Prostate gland (tissue), 2 donors: ENCODE measurements around the gene CD180. TPM values are rescaled to one million over a fixed set of nuclear protein-coding genes. Genes with fewer than 3 reads are reported as not detected.

Experiments
- DNase-seq: peaks from one replicate; pipeline ENCODE4 v3.0.0-alpha.2; 2019; ENCODE audit warnings: low spot score
- H3K27ac ChIP-seq, 2 donors: fragments of 200-600 bp; sonication (generic); 2 replicates each; pipeline ENCODE4 v1.5.1; 2017 to 2019
- H3K27me3 ChIP-seq: fragments of 200-600 bp; sonication (generic); replicated peaks from 2 replicates; pipeline ENCODE4 v1.5.1; 2019; ENCODE audit not compliant: insufficient read depth
- H3K36me3 ChIP-seq, 2 donors: fragments of 200-600 bp; sonication (generic); 1 replicate in 1 of 2; 2 replicates in 1 of 2; pipeline versions ENCODE4 v1.5.1 to v1.8.1; 2017 to 2019
- H3K4me1 ChIP-seq: fragments of 200-600 bp; sonication (generic); replicated peaks from 2 replicates; pipeline ENCODE4 v1.5.1; 2019
- H3K4me3 ChIP-seq, 2 donors: fragments of 200-600 bp; sonication (generic); 2 replicates each; pipeline ENCODE4 v1.5.1; 2017 to 2019
- H3K9me3 ChIP-seq: fragments of 200-600 bp; sonication (generic); 2 replicates; pipeline ENCODE4 v1.5.1; 2017
- CTCF ChIP-seq, 4 experiments: fragments of 200-600 bp in 2 of 4; fragments of 450-650 bp in 2 of 4; sonication (generic) in 2 of 4; IDR thresholded peaks; 1 replicate in 3 of 4; 2 replicates in 1 of 4; pipeline ENCODE4 v1.5.1; 2016 to 2019; ENCODE audit warnings: antibody characterized with exemption in 4 of 4, mild to moderate bottlenecking in 2 of 4, moderate library complexity in 2 of 4
- POLR2A ChIP-seq: fragments of 450-650 bp; IDR thresholded peaks from one replicate; pipeline ENCODE4 v1.6.1; 2016; ENCODE audit warnings: antibody characterized with exemption, mild to moderate bottlenecking
- POLR2AphosphoS5 ChIP-seq: sonication (generic); formaldehyde crosslinking; IDR thresholded peaks from one replicate; pipeline ENCODE4 v1.6.1; 2017; ENCODE audit warnings: antibody characterized with exemption
- WGBS: methylation state at CpG from one replicate; pipeline ENCODE4 v1.1.5; 2018; 5-methylcytosine and 5-hydroxymethylcytosine counted together
- intact Hi-C: fragments of 100-400 bp; cut with DNase I; formaldehyde crosslinking; loops from one replicate; pipeline ENCODE4 v1.14.2; 2022
- total RNA-seq, 2 donors: library from RNA; depleted of rRNA; stranded (reverse); fragments of >200 nt; gene quantifications; one replicate each; pipeline ENCODE4 v1.1.0, GENCODE V29; 2016

Gene CD180
- total RNA-seq, 2 donors from 2014 or later, result 0.18 to 0.68 TPM

GRCh38 chr5:67211926-67212325 is 15.3 kb upstream of the CD180 start:
- no peaks in the 10 kb centered on the region for H3K9me3 ChIP-seq
- H3K27me3 ChIP-seq, result no peaks in the 10 kb centered on the region
- WGBS, result 89% methylated on average over 2 of the region's 2 CpGs
- no peak for TF ChIP-seq POLR2A
- TF ChIP-seq CTCF (IDR thresholded peaks at IDR 0.05), result no peak
- no peak for TF ChIP-seq POLR2AphosphoS5
- H3K4me1 ChIP-seq, result peaks cover 3% of the 10 kb centered on the region
- no peaks in the 10 kb centered on the region for H3K36me3 ChIP-seq
- H3K4me3 ChIP-seq, result no peak overlapping the region
- DNase-seq, result no peak
- no peak overlapping the region for H3K27ac ChIP-seq
- intact Hi-C loops, result no loop called here

- H3K27me3 ChIP-seq, result no peaks in the 10 kb centered on the region
- H3K9me3 ChIP-seq, result no peaks in the 10 kb centered on the region
- peak; percentile 76 for TF ChIP-seq POLR2AphosphoS5
- TF ChIP-seq CTCF (IDR thresholded peaks at IDR 0.05), result peak; percentile 40 to 90 (median 86)
- no peak for TF ChIP-seq POLR2A
- H3K4me3 ChIP-seq, result no peak overlapping the region
- DNase-seq, result peak; percentile 85
- WGBS, result 28% methylated on average over 11 of the region's 11 CpGs
- no peaks in the 10 kb centered on the region for H3K4me1 ChIP-seq
- no peaks in the 10 kb centered on the region for H3K36me3 ChIP-seq
- intact Hi-C loops, result loop anchor here (2.0 to 10.0 kb wide), 4 partner anchors 42 to 397 kb away; no protein-coding TSS in a partner anchor
- no peak overlapping the region for H3K27ac ChIP-seq
These were observed 12.7 kb upstream of the CD180 start for GRCh38 chr5:67209141-67209771.

GRCh38 chr5:67208403-67208802 is 11.8 kb upstream of the CD180 start:
- WGBS, result 82% methylated on average over 3 of the region's 3 CpGs
- Histone ChIP-seq H3K27ac (no peak overlapping the region), H3K36me3 (no peaks in the 10 kb centered on the region), H3K27me3 (no peaks in the 10 kb centered on the region), H3K4me3 (no peak overlapping the region), H3K9me3 (no peaks in the 10 kb centered on the region), H3K4me1 (no peaks in the 10 kb centered on the region)
- DNase-seq, result no peak
- no peak for TF ChIP-seq POLR2A
- intact Hi-C loops, result loop anchor here (2.0 to 10.0 kb wide), 4 partner anchors 42 to 396 kb away; no protein-coding TSS in a partner anchor

GRCh38 chr5:67206929-67207328 is 10.3 kb upstream of the CD180 start:
- WGBS, result 56% methylated on average over 4 of the region's 4 CpGs
- Histone ChIP-seq H3K4me3 (no peak overlapping the region), H3K36me3 (no peaks in the 10 kb centered on the region), H3K4me1 (no peaks in the 10 kb centered on the region), H3K9me3 (no peaks in the 10 kb centered on the region), H3K27me3 (no peaks in the 10 kb centered on the region), H3K27ac (no peak overlapping the region)
- intact Hi-C loops, result loop anchor here (5.0 to 10.0 kb wide), 2 partner anchors 222 to 395 kb away; no protein-coding TSS in a partner anchor
- peak; percentile 41 for DNase-seq
- TF ChIP-seq CTCF (IDR thresholded peaks at IDR 0.05), result peak in 1 of 4 experiments; percentile 14
- peak; percentile 42 for TF ChIP-seq POLR2AphosphoS5
- no peak for TF ChIP-seq POLR2A

GRCh38 chr5:67206461-67206860 is 9.9 kb upstream of the CD180 start:
- DNase-seq, result no peak
- TF ChIP-seq CTCF (IDR thresholded peaks at IDR 0.05), result no peak
- no peak for TF ChIP-seq POLR2A
- no peak for TF ChIP-seq POLR2AphosphoS5
- Histone ChIP-seq H3K4me3 (no peak overlapping the region), H3K9me3 (no peaks in the 10 kb centered on the region), H3K27me3 (no peaks in the 10 kb centered on the region), H3K36me3 (no peaks in the 10 kb centered on the region), H3K27ac (no peak overlapping the region), H3K4me1 (no peaks in the 10 kb centered on the region)
- WGBS, result 71% methylated on average over 2 of the region's 2 CpGs
- intact Hi-C loops, result loop anchor here (5.0 to 10.0 kb wide), 2 partner anchors 222 to 394 kb away; no protein-coding TSS in a partner anchor
